Esophagus squamous epithelium (tissue), 4 donors: ENCODE measurements around the gene LBR.

Experiments used
- CTCF ChIP-seq, 6 experiments: fragments of 450-650 bp in 4 of 6; fragments of 200-600 bp in 2 of 6; sonication (generic) in 2 of 6; IDR thresholded peaks; one replicate each; pipeline ENCODE4 v1.5.1; 2016 to 2019; ENCODE audit warnings: antibody characterized with exemption in 6 of 6, mild to moderate bottlenecking in 4 of 6, moderate library complexity in 4 of 6
- POLR2A ChIP-seq, 4 donors: fragments of 450-650 bp; IDR thresholded peaks; one replicate each; pipeline ENCODE4 v1.6.1; 2017; ENCODE audit warnings: antibody characterized with exemption in 4 of 4, mild to moderate bottlenecking in 4 of 4, moderate library complexity in 3 of 4

GRCh38 chr1:225378880-225379279, 49.0 kb downstream of the LBR start:
- TF ChIP-seq POLR2A (IDR thresholded peaks at IDR 0.05) (no peak), CTCF (IDR thresholded peaks at IDR 0.05) (peak in 3 of 6 experiments; percentile 7 to 30 (median 13))
